WTC11 (cell line): ENCODE data around the gene PRR5. TPM values are rescaled to one million over a fixed set of nuclear protein-coding genes. Genes with fewer than 3 reads are reported as not detected.

Source experiments
- ATAC-seq: fragments of 200-7000 bp; cut with Tn5 transposase; 2 replicates; pipeline ENCODE4 v1.10.0; 2021; ENCODE audit warnings: mild to moderate bottlenecking, moderate library complexity
- CTCF ChIA-PET: fragments of 300-600 bp; sonication (Branson Sonifier 250); formaldehyde crosslinking; loops from one replicate; lab custom pipeline; 2021; ENCODE audit warnings: antibody characterized with exemption; lab: Charles Lee
- POLR2A ChIA-PET: fragments of 350-600 bp; sonication (Branson Sonifier 250); formaldehyde crosslinking; loops from one replicate; lab custom pipeline; 2021; ENCODE audit warnings: antibody characterized with exemption; lab: Charles Lee
- DNase-seq: peaks from one replicate; pipeline ENCODE4 v3.0.0; 2021; ENCODE audit warnings: low spot score
- H3K27ac Mint-ChIP-seq: 2 replicates; pipeline ENCODE4 v1.8.0; 2021; ENCODE audit warnings: mixed read lengths
- H3K27me3 Mint-ChIP-seq: 2 replicates; pipeline ENCODE4 v1.8.0; 2021; ENCODE audit warnings: low read depth, mild to moderate bottlenecking, moderate library complexity, mixed read lengths
- H3K36me3 Mint-ChIP-seq: 2 replicates; pipeline ENCODE4 v1.8.0; 2021; ENCODE audit warnings: mixed read lengths
- H3K4me1 Mint-ChIP-seq: 2 replicates; pipeline ENCODE4 v1.8.0; 2022; ENCODE audit warnings: mixed read lengths
- H3K4me3 Mint-ChIP-seq: 2 replicates; pipeline ENCODE4 v1.8.0; 2021; ENCODE audit warnings: mild to moderate bottlenecking, moderate library complexity, mixed read lengths
- H3K9me3 Mint-ChIP-seq: 2 replicates; pipeline ENCODE4 v1.8.0; 2021; ENCODE audit warnings: mixed read lengths
- ETV6 ChIP-seq: sonication (generic); formaldehyde crosslinking; IDR thresholded peaks from 2 replicates; pipeline ENCODE4 v1.8.1; 2022; ENCODE audit warnings: mild to moderate bottlenecking, missing genetic modification reagents
- JAZF1 ChIP-seq: fragments of 250-450 bp; sonication (Bioruptor Pico); IDR thresholded peaks from 2 replicates; pipeline ENCODE4 v1.9.0; 2021; ENCODE audit warnings: moderate library complexity, mild to moderate bottlenecking, inconsistent platforms
- NFYB ChIP-seq: sonication (generic); formaldehyde crosslinking; conservative IDR thresholded peaks from 2 replicates; pipeline ENCODE4 v1.8.0; 2022; ENCODE audit warnings: low read depth, missing genetic modification reagents
- TCF7 ChIP-seq: sonication (generic); formaldehyde crosslinking; IDR thresholded peaks from 2 replicates; pipeline ENCODE4 v1.8.0; 2022; ENCODE audit warnings: mild to moderate bottlenecking, low read depth, missing genetic modification reagents, moderate library complexity
- ZNF121 ChIP-seq: sonication (generic); formaldehyde crosslinking; IDR thresholded peaks from 2 replicates; pipeline ENCODE4 v1.8.0; 2023; ENCODE audit warnings: missing genetic modification reagents
- total RNA-seq: library from RNA; stranded (reverse); gene quantifications from 3 replicates; pipeline ENCODE4 v1.2.3, GENCODE V29; 2021
- TF ChIP-seq, protein P1 (sequence below): fragments of 200-600 bp; IDR thresholded peaks from 2 replicates; pipeline ENCODE4 v1.8.0; 2022; ENCODE audit warnings: antibody characterized with exemption
- TF ChIP-seq, protein P2 (sequence below): sonication (generic); formaldehyde crosslinking; IDR thresholded peaks from 2 replicates; pipeline ENCODE4 v1.8.0; 2023; ENCODE audit warnings: mild to moderate bottlenecking, missing genetic modification reagents
- TF ChIP-seq, protein P3 (sequence below): sonication (generic); formaldehyde crosslinking; conservative IDR thresholded peaks from 2 replicates; pipeline ENCODE4 v1.8.1; 2022; ENCODE audit warnings: mild to moderate bottlenecking, missing genetic modification reagents
- TF ChIP-seq, protein P4 (sequence below): sonication (generic); formaldehyde crosslinking; IDR thresholded peaks from 2 replicates; pipeline ENCODE4 v1.8.1; 2023; ENCODE audit warnings: mild to moderate bottlenecking, missing genetic modification reagents, moderate library complexity
- TF ChIP-seq, protein P5 (sequence below): fragments of 250-450 bp; sonication (Bioruptor Pico); IDR thresholded peaks from 2 replicates; pipeline ENCODE4 v1.9.0; 2021; ENCODE audit warnings: mild to moderate bottlenecking

The PRR5 gene
- total RNA-seq, 1 experiment from 2014 or later, result 15.6 TPM

DNA sequence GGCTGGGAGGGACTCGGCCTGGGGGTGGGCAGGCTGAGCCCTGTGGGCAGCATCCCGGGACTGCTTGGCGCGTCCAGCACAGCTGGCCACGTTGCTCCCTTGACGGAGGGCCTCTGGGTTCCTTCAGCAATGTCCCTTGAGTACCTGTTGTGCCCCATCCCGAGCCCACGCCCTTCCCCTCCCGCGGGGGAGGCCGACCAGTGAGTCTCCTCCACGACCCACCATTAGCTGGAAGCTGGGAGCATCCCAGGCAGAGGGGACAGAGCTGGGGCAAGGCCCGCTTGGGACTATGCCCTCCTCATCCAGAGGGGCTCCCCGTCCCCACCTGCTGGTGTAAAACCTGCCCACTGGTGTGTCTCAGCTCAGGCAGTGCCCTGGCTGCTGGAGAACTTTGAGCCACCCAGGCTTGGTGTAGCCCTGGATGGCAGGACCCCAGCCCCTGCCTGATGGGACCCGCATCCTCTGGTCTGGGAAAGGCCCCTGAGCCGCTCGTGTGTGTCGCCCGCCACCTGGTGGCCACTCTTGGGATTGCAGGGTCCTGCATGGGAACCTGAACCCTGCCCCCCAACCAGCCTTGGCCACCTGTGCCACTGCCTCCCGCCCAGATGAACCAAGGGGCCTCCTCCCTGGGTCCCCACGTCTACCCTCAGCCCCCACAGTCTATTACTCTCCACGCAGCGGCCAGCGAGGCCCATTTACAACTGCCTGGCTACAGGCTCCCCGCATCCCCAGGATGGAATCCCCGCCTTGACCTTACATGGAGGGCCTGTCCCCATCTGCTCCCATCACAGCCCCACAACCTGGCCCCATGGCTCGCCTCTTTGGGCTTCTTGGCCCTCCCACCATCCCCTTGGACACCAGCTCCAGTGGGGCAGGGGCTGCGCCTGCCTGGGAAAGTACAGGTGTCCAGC lies 33.8 kb downstream of the PRR5 start:
- no peak overlapping the region for H3K4me3 Mint-ChIP-seq
- TF ChIP-seq ETV6 (CRISPR knock-in tag) (0 out of 2 replicates have a peak, but pooled peaks have one; percentile 25), TCF7 (CRISPR knock-in tag) (no peak), JAZF1 (no peak), NFYB (no peak), ZNF121 (peak; percentile 87; the same call in 1 of the 2 replicates)
- TF ChIP-seq, protein P1, sequence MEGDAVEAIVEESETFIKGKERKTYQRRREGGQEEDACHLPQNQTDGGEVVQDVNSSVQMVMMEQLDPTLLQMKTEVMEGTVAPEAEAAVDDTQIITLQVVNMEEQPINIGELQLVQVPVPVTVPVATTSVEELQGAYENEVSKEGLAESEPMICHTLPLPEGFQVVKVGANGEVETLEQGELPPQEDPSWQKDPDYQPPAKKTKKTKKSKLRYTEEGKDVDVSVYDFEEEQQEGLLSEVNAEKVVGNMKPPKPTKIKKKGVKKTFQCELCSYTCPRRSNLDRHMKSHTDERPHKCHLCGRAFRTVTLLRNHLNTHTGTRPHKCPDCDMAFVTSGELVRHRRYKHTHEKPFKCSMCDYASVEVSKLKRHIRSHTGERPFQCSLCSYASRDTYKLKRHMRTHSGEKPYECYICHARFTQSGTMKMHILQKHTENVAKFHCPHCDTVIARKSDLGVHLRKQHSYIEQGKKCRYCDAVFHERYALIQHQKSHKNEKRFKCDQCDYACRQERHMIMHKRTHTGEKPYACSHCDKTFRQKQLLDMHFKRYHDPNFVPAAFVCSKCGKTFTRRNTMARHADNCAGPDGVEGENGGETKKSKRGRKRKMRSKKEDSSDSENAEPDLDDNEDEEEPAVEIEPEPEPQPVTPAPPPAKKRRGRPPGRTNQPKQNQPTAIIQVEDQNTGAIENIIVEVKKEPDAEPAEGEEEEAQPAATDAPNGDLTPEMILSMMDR, result peak; percentile 99
- TF ChIP-seq, protein P2, sequence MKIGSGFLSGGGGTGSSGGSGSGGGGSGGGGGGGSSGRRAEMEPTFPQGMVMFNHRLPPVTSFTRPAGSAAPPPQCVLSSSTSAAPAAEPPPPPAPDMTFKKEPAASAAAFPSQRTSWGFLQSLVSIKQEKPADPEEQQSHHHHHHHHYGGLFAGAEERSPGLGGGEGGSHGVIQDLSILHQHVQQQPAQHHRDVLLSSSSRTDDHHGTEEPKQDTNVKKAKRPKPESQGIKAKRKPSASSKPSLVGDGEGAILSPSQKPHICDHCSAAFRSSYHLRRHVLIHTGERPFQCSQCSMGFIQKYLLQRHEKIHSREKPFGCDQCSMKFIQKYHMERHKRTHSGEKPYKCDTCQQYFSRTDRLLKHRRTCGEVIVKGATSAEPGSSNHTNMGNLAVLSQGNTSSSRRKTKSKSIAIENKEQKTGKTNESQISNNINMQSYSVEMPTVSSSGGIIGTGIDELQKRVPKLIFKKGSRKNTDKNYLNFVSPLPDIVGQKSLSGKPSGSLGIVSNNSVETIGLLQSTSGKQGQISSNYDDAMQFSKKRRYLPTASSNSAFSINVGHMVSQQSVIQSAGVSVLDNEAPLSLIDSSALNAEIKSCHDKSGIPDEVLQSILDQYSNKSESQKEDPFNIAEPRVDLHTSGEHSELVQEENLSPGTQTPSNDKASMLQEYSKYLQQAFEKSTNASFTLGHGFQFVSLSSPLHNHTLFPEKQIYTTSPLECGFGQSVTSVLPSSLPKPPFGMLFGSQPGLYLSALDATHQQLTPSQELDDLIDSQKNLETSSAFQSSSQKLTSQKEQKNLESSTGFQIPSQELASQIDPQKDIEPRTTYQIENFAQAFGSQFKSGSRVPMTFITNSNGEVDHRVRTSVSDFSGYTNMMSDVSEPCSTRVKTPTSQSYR (CRISPR knock-in tag), result 0 out of 2 replicates have a peak, but pooled peaks have one; percentile 25
- TF ChIP-seq, protein P3, sequence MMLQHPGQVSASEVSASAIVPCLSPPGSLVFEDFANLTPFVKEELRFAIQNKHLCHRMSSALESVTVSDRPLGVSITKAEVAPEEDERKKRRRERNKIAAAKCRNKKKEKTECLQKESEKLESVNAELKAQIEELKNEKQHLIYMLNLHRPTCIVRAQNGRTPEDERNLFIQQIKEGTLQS (CRISPR knock-in tag), result no peak
- TF ChIP-seq, protein P4, sequence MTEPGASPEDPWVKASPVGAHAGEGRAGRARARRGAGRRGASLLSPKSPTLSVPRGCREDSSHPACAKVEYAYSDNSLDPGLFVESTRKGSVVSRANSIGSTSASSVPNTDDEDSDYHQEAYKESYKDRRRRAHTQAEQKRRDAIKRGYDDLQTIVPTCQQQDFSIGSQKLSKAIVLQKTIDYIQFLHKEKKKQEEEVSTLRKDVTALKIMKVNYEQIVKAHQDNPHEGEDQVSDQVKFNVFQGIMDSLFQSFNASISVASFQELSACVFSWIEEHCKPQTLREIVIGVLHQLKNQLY (CRISPR knock-in tag), result 0 out of 2 replicates have a peak, but pooled peaks have one; percentile 50
- DNase-seq, result peak; percentile 96
- CTCF ChIA-PET, result interaction anchor here (0.6 to 3.0 kb wide), 16 partner anchors 8 to 85 kb away, joined by 3 to 30 read pairs (median 4); no protein-coding TSS in a partner anchor
- ATAC-seq, result peak; percentile 72
- H3K36me3 Mint-ChIP-seq, result no peaks in the 10 kb centered on the region; the same call in 1 of the 2 replicates
- POLR2A ChIA-PET, result interaction anchor here (1.0 kb wide), 1 partner anchor 13 kb away, joined by 3 read pairs; no protein-coding TSS in a partner anchor
- no peaks in the 10 kb centered on the region; the same call in 1 of the 2 replicates for H3K9me3 Mint-ChIP-seq
- no peaks in the 10 kb centered on the region for H3K27me3 Mint-ChIP-seq
- no peak overlapping the region for H3K27ac Mint-ChIP-seq
- H3K4me1 Mint-ChIP-seq, result peaks cover 16% of the 10 kb centered on the region

DNA sequence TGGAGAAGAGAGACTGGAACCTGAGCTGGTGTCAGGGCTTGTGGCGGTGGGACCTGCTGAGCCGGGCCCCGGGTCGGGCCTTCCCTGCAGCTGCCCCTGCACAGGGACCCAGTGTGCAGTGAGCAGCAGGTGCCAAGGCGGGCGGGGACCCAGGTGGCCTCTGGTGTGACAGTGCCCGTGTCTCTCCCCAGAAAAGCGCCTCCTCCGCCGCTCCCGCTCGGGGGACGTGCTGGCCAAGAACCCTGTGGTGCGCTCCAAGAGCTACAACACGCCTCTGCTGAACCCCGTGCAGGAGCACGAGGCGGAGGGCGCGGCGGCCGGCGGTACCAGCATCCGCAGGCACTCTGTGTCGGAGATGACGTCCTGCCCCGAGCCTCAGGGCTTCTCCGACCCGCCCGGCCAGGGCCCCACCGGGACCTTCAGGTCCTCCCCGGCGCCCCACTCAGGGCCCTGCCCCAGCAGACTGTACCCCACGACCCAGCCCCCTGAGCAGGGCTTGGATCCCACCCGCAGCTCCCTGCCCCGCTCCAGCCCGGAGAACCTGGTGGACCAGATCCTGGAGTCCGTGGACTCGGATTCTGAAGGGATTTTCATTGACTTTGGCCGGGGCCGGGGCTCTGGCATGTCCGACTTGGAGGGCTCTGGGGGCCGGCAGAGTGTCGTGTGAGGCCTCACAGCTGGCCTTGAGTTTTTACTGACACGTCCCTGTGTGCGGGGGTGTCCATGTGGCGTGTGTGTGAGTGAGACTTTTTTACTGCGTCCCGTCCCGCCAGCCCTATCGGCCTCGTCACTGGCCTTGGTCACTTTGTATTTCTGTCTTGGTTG lies 34.8 kb downstream of the PRR5 start:
- H3K9me3 Mint-ChIP-seq, result no peaks in the 10 kb centered on the region; the same call in 1 of the 2 replicates
- no peaks in the 10 kb centered on the region; the same call in 1 of the 2 replicates for H3K36me3 Mint-ChIP-seq
- ATAC-seq (no peak), DNase-seq (no peak)
- TF ChIP-seq, protein P5, sequence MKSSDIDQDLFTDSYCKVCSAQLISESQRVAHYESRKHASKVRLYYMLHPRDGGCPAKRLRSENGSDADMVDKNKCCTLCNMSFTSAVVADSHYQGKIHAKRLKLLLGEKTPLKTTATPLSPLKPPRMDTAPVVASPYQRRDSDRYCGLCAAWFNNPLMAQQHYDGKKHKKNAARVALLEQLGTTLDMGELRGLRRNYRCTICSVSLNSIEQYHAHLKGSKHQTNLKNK, result no peak
- H3K4me1 Mint-ChIP-seq, result peaks cover 16% of the 10 kb centered on the region
- no peaks in the 10 kb centered on the region for H3K27me3 Mint-ChIP-seq
- ChIA-PET POLR2A (no interaction called here), CTCF (interaction anchor here (0.7 to 1.0 kb wide), 3 partner anchors 28 to 84 kb away, joined by 3 to 4 read pairs (median 4); no protein-coding TSS in a partner anchor)
- H3K27ac Mint-ChIP-seq, result no peak overlapping the region
- no peak overlapping the region for H3K4me3 Mint-ChIP-seq
